HL-60 (cell line): ENCODE results near the gene HRH1.

Source experiments
- DNase-seq, 2 experiments: peaks; one replicate each; pipeline ENCODE4 v3.0.0-alpha.2; 2010 to 2020; ENCODE audit warnings: low read depth in 1 of 2, low spot score in 1 of 2
- H3K27ac ChIP-seq: fragments of 250-450 bp; sonication (Bioruptor Pico); replicated peaks from 2 replicates; pipeline ENCODE4 v1.5.1; 2020; ENCODE audit warnings: mild to moderate bottlenecking, moderate library complexity
- H3K27me3 ChIP-seq: fragments of 250-450 bp; sonication (Bioruptor Pico); 2 replicates; pipeline ENCODE4 v1.5.1; 2021; ENCODE audit warnings: mild to moderate bottlenecking, moderate library complexity; ENCODE audit not compliant: insufficient read depth, poor library complexity, severe bottlenecking
- H3K4me3 ChIP-seq: replicated peaks from 2 replicates; pipeline ENCODE4 v1.5.1; 2011; ENCODE audit warnings: mild to moderate bottlenecking, control low read depth, low read length; ENCODE audit not compliant: insufficient read depth
- CTCF ChIP-seq: IDR thresholded peaks from one replicate; pipeline ENCODE4 v1.5.1; 2011; ENCODE audit warnings: low read length, control low read depth, inconsistent platforms; ENCODE audit not compliant: insufficient read depth
- GABPA ChIP-seq: IDR thresholded peaks from 2 replicates; pipeline ENCODE4 v1.6.1; 2012; ENCODE audit warnings: low read depth
- POLR2AphosphoS5 ChIP-seq: IDR thresholded peaks from 2 replicates; pipeline ENCODE4 v1.6.1; 2012; ENCODE audit warnings: low read depth
- REST ChIP-seq: IDR thresholded peaks from 2 replicates; pipeline ENCODE4 v1.6.1; 2012; ENCODE audit warnings: low read depth; ENCODE audit not compliant: insufficient replicate concordance
- SPI1 ChIP-seq: IDR thresholded peaks from 2 replicates; pipeline ENCODE4 v1.6.1; 2012; ENCODE audit warnings: low read depth, mild to moderate bottlenecking, borderline replicate concordance

The HRH1 gene

GRCh38 chr3:11159421-11159904, 5.2 kb downstream of the HRH1 start:
- Histone ChIP-seq H3K4me3 (no peak overlapping the region), H3K27me3 (peaks cover 30% of the 10 kb centered on the region), H3K27ac (no peak overlapping the region)
- TF ChIP-seq GABPA, result no peak
- peak; percentile 18 to 53 for DNase-seq

- H3K4me3 ChIP-seq, result no peak overlapping the region
- no peak for DNase-seq
Measured at GRCh38 chr3:11161666-11162065, 7.4 kb downstream of the HRH1 start.

GRCh38 chr3:11162401-11163345, 8.4 kb downstream of the HRH1 start:
- H3K27ac ChIP-seq, result no peak overlapping the region
- H3K4me3 ChIP-seq, result no peak overlapping the region
- peaks cover 10% of the 10 kb centered on the region for H3K27me3 ChIP-seq
- no peak for DNase-seq
- TF ChIP-seq REST (no peak), CTCF (no peak), SPI1 (no peak), GABPA (no peak), POLR2AphosphoS5 (no peak)

More at GRCh38 chr3:11161666-11162065, 7.4 kb downstream of the HRH1 start:
- no peak overlapping the region for H3K27ac ChIP-seq
- peaks cover 13% of the 10 kb centered on the region for H3K27me3 ChIP-seq
- TF ChIP-seq REST (no peak), SPI1 (no peak)

- DNase-seq, result no peak
- Histone ChIP-seq H3K27ac (no peak overlapping the region), H3K4me3 (no peak overlapping the region), H3K27me3 (no peaks in the 10 kb centered on the region)
- TF ChIP-seq GABPA (no peak), CTCF (no peak), SPI1 (no peak), POLR2AphosphoS5 (no peak), REST (no peak)
Measured at GRCh38 chr3:11164607-11165006, 10.3 kb downstream of the HRH1 start.
